HG03159 (cell line): Measurements from ENCODE around the gene MSH5.
"Not testable (repeated sequence)": the region's sequence is repeated elsewhere in the genome, so short reads cannot be mapped to it uniquely, and the experiment has no call there.

Experiments
- ATAC-seq: cut with Tn5 transposase; IDR thresholded peaks from one replicate; pipeline ENCODE4 v1.9.1; 2021; ENCODE audit warnings: mild to moderate bottlenecking, moderate library complexity; ENCODE audit not compliant: unreplicated experiment

Gene MSH5

DNA sequence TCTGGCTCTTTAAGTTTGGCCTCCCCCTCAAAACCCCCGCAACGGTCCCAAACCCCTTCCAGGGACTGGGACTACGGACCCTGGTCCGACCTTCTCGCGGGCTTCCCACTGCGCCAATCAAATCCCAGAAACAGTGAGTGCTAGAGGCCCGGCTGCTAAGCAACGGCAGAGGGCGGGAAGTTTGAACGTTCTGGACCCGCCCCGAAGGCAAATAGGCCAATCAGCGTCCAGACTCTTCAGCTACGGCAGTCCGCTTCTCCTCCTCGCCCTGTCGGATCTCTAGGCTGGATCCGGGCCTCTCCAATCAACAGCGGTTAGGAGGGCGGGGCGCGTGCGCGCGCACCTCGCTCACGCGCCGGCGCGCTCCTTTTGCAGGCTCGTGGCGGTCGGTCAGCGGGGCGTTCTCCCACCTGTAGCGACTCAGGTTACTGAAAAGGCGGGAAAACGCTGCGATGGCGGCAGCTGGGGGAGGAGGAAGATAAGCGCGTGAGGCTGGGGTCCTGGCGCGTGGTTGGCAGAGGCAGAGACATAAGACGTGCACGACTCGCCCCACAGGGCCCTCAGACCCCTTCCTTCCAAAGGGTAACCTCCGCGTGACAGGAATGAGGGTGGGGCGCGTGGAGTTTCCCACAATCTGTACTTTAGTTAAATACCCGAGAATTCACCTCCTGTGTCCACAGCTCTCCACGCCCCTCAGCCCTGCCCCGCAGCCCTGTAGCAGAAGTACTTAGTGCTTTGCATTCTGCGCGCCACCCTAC is at the start of gene MSH5:
MSH5 (plus strand) TSS at position 367 of the 758 bp plus-strand sequence. CDS start 462 bp downstream, outside the sequence.
- peak; percentile 60 for ATAC-seq

DNA sequence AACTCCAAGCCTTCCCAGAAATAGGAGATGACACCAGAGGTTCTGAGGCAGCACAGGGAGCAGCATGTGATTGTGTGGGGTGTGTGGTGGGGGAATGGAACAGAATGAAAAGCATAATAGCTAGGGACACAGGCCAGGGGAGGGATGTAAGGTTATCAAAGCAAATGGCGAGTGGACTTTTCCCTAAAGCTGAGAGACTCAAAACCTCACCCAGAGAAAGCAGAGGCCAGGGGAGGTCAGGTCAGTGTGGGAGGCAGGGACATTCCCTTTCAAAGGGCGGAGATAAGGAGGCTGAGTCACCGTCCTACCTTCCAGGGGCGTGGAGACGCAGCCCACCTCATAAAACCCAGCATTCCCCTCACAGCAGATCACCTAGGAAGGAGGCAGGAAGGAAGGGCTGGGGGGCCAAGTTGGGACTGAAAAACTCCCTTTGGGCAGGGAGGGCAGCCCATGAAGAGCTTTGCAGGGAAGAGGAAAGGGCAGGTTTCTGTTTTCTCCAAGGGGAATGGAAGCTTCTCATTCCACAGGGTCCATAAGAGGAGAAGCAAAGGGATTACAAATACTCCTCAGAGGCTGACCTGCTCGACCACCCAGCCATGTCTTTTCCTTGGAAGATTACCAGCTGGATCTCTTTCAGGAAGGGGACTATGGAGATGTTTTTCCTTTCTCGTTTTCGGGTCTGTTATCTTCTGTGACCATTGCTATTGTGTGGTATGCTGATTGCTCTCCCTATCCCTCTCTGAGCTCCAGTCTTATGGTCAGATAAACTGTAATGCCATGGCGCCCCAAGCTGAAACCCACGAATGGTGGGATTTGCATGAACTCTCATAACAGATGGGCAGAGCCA is 49.4 kb upstream of the MSH5 start:
- ATAC-seq: no peak

GRCh38 chr6:31691078-31691463 is 48.7 kb upstream of the MSH5 start:
- no peak for ATAC-seq

DNA sequence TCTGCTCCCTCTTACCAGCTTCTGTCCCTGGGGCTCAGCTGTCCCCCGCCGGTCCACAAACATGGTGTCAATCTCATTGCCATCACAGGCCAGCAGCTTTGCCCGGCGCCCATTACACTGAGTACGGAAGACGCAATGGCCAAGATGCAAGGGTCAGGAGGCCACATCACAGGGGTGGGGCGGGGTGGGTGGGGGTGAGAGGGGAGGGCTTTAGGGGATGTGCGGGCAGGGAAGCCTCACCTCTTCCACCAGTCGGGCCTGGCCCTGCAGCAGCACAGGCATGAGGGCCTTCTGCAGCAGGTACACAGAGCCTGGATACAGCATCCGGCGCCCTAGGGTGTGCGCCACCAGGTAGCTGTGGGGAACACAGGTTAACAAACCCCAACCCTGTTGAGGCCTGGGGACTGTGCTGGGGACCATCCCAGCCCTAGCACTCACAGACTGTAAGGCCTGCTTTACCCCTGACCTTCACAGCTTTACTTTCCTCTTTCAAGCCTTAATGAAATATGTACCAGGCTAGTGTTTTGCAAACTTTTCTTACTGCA is 48.2 kb upstream of the MSH5 start:
- ATAC-seq: no peak

DNA sequence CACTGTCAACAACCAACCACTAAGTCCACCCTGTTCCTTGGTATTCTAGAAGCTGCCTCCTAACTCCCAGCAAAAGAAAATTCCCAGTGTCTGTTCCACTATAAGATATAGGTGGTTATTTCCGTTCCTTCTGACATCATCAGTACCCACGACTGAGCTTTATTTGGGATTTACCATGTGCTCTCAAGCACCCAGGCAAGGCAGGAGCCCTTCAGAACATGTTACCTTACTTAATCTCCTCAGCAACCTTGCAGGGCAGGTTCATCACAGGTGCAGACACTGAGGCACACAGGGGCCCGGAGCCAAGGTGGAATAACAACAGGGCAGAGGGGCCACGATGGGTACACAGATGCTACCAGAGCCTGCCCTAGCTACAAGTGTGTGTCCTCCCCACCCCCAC is 47.5 kb upstream of the MSH5 start:
- no peak for ATAC-seq

DNA sequence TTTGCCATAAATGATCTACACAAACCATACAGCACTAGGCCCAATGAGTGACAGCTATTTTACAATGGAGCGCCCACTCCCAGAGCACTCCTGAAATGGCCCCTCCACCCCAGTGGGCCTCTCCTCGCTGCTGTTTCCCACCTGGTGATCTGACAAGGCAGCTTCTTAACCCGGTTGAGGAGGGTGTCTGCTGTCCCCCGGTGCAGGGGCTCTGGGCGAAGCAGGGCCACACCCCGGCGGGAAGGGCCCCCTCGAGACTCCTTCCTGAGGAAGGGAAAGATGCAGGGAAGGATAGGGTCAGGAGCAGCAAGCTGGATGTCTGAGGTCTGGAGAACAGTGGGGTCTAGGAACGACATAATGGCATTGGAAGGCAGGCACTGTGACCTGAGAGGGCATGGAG is 46.9 kb upstream of the MSH5 start:
- ATAC-seq: no peak

DNA sequence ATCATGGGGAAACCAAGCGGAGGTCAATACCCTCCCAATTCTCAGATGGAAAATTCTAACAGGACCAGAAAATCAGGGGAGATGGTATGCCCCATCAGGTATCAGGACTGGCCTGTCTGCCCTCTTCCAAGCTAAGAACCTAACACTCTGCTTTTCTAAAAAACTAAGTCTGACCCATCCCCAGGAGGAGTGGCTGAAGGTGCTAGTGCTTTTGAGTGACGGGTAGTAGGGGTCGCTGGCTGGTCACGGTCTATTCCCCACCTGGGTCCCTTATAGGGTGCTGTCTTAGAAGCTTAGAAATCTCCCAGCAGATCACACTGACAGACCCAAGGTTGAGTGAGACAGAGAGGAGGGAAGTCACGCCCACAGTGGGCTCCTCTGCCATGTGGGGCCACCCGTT is 46.3 kb upstream of the MSH5 start:
- ATAC-seq: no peak

GRCh38 chr6:31697555-31697954 is 42.2 kb upstream of the MSH5 start:
- no peak for ATAC-seq

GRCh38 chr6:31700740-31701401 is 38.9 kb upstream of the MSH5 start:
- ATAC-seq: no peak

DNA sequence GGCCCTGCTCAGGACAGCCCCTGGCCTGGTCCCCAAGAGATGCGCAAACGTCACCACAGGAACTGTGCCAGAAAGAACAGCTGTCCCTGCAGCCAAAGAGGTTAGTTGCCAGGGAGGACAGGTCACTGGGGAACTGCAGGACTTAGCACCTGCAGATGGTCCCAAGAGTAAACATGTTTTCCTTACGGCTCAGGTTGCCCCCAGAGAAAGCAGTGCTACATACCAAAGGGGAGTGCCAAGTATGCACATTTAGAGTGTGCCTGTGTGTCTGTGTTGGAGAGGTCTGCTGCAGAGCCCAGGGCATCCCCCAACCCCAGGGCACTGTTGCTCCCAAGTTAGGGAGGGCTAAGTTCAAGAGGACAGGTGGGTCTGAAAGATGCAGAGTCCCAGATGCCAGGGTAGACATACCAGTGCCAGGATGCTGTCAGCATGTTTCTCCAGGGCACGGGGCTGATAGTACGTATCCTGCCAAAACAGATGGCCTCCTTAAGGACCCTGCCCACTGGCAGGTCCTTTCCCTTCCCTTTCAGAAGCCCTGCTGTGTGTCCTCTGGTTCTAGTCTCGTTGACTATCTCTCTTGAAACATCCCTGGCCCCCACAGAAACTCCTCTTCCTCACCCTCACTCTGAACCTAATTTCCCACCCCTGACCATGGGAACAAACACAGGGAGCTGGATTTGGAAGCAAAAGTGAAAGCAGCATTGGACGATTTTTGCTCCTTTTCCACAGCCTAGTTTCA is 38.0 kb upstream of the MSH5 start:
- no peak for ATAC-seq

DNA sequence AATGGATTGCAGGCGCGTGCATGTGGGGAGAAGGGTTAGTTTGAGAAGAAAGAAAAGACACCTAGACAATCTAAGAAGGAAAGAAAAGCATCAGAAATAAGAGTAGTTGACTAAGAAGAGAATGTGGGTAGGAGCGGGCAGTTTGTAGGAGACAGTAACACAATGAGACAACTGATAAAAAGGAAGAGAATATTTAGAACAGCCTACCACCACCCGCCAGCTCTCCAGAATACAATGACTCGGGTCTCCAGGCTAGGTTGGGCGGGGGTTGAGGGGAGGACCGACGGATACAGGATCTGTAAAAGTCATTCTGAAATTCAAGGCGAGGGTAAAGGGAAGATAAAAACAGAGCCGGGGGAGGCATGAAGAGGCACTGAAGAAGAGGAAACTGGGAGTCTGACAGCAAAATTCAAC is 37.4 kb upstream of the MSH5 start:
- ATAC-seq: no peak

DNA sequence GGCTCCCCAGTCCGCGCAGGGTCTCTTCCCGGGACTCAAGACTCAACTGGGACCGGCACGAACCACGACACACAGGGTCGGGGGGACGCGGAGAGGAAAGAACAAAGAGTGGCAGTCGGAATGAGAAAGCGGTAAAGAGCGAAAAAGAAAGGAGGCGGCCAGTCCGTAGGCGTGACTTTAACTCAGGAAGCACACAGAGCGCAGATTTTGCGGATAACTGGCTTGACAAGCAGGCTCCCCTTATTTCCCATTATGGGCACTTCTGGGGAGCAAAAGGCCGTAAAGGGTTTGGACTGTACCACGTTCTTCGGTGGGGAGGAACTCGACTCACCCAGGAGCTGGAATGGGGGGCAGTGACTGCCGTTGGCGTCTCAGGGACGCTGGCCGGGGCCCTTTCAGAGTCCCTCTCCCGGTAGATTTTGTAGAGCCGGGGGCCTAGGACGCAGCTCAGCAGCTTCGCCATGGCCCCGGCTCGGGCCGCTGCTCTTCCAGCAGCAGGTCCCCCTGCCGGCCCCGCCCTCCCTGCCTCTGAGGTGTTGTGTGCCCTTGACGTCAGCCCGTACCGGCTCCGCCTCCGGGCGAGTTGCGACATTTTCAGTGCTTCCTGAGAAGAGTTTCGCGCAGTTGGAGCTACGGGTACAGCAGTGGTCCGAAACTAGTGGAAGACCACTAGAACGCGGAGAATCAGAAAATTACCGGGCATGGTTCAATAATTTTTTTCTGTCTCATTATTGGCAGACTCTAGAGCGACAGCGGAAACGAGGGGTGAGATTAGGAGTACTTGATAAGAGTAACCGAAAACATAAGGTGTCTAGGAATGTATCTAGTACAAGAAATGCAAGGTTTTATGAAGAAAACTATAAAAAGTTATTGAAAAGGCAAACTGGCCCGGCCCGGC is 36.7 kb upstream of the MSH5 start, which contains the start of gene ABHD16A:
ABHD16A (minus strand) TSS at position 506 of the 898 bp plus-strand sequence; CDS start at position 463, 43 bp downstream.
- ATAC-seq: peak; percentile 84

DNA sequence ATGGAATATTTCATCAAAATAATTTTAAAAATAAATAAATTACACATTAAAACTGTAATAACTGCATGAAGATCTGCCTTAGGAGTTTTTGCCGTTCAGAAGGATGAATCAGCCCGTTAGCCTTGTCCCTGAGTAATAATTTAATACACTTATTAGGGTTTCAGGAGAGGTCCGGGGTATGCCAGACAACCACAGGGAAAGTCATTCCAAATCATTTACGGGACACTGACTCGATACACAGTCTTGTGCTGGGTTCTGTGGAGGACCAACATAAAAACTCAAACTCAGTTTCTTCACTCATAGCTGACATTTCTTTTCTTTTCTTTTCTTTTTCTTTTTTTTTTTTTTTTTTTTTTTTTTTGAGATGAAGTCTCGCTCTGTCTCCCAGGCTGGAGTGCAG is 33.9 kb upstream of the MSH5 start:
- no peak for ATAC-seq

DNA sequence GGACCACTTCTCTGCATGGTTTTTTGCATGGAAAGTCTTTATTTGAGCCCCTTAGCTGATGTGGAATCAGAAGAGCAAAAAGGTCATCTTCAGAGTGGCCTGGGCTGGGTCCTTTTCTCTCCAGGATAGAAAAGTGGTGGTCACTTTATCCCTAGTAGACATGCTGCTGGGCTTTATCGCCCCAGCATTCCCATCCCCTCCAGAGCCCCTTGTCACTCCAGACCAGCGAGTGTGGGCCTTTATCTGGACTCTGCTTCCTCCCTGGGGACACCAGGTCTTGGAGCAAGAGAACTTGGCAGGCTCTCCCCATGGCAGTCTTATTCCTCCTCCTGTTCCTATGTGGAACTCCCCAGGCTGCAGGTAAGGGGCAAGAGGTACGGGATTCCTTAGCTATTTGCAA is 33.2 kb upstream of the MSH5 start, which contains the start of gene LY6G6F:
LY6G6F (plus strand) TSS at position 268 of the 400 bp plus-strand sequence; CDS start at position 309, 41 bp downstream.
- no peak for ATAC-seq

GRCh38 chr6:31707701-31708100 is 32.1 kb upstream of the MSH5 start:
- no peak for ATAC-seq

- ATAC-seq: no peak
Observed at GRCh38 chr6:31708224-31708623, 31.6 kb upstream of the MSH5 start.

DNA sequence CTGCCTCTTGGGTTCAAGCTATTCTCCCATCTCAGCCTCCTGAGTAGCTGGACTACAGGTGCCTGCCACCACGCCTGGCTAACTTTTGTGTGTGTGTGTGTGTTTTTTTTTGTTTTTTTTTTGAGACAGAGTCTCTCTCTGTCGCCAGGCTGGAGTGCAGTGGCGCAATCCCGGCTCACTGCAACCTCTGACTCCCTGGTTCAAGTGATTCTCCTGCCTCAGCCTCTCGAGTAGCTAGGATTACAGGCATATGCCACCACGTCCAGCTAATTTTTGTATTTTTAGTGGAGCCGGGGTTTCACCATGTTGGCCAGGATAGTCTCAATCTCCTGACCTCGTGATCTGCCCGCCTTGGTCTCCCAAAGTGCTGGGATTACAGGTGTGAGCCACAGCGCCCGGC is 30.6 kb upstream of the MSH5 start:
- not testable (repeated sequence) for ATAC-seq

GRCh38 chr6:31710523-31711219 is 29.1 kb upstream of the MSH5 start:
- no peak for ATAC-seq

GRCh38 chr6:31711233-31711632 is 28.6 kb upstream of the MSH5 start:
- ATAC-seq: no peak
